ENCODE measurements around the gene NOX1.

Gene NOX1

DNA sequence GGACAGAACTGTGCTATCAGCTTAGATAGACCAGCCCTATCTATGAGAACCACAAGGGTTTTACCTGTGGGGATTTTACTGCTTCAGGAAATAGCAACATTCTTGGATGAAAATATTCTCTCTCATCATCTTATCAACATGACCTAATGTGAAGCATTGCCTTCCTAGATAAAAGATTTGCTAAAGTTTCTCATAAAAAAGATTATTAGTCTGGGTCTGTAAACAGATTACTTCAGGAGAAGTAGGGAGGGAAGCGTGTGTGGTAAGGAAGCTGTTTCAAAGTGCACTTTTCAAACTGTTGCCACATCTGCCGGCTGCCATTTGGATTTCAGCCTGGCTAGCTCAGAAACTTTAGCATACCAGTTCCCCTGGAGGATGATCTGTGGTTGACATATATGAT is at the start of gene NOX1:
Gene NOX1 (minus strand): TSS at position 35 of the 400 bp plus-strand sequence. CDS start 220 bp downstream, outside the sequence.
- DNase-seq: no peak

GRCh38 chrX:100915562-100915961 is 41.4 kb upstream of the NOX1 start:
- DNase-seq: no peak

DNA sequence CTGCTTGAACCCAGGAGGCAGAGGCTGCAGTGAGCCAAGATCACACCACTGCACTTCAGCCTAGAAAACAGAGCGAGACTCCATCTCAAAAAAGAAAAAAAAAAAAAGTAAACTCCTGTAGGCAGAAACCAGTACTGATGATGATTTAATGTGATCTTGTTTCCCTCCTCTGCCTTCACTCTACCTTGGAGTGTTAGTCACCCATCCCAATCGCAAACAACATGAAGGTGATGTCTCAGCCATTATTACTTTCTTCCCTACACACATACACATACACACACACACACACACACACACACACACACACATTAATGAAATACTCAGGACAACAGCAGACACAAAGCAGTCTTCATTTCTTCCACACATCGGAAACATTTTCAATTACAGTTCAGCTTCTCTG is 39.0 kb upstream of the NOX1 start:
- no peak for DNase-seq

DNA sequence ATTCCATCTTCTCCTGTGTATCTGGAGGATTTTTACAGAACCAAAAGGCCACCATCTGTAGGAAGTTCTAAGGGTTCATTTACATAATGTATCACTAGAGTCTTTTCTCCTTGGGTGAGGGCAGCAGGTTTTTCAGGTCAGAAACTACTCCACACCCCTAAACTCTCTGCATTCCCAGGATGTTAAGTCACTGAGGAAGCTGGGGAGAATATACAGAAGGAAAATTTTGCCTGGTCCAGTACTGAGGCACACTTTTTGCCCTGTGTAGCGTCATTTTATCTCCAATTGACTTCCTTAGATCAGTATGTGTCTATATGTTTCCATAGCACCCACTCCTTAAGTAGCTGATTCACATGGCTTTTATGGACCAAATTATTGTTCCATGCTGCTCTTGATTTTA is 37.6 kb upstream of the NOX1 start:
- no peak for DNase-seq

- no peak for DNase-seq
Measured at GRCh38 chrX:100905620-100906019, 31.5 kb upstream of the NOX1 start.

- DNase-seq: no peak
Measured at GRCh38 chrX:100904433-100904832, 30.3 kb upstream of the NOX1 start.

- peak; percentile 18 for DNase-seq
Measured at GRCh38 chrX:100895365-100896075, 21.4 kb upstream of the NOX1 start.

DNA sequence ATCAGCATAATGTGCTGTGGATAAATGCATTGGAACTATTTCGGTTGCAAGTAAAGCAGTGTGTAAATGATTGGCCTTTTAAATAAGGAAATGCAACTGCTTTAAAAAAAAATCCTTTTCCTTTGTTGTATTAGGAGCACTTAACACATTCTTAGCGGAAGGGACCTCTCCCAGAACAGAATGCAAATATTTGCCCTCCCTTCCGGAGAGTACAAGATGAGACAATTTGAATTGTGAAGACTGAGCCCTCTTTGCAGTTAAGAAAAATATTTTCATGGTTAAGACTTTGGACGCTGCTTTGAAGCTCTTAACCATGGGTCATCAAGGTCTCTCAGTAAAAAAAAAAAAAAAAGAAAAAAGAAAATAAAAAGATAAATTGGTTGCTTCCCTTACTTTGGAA is 9.5 kb upstream of the NOX1 start:
- no peak for DNase-seq

DNA sequence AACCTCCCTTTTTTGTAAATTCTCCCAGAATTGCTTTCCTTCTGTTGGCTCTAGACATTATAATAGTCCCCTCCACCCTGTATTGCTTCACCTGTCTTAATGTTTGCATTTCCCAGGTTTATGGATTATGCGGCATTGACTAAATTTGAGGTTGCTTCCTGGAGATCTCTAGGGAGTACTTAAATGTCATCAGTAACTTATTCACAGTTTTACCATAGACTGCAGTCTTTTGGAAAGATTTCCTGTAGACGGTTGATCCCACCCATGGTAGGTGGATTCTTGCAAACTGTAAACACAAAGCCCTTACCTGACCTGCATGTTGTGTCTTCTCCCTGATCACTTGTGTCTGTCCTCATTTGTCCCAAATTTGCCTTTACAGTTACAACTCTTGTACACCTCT is 6.2 kb upstream of the NOX1 start:
- no peak for DNase-seq

GRCh38 chrX:100871594-100872560 is 2.3 kb downstream of the NOX1 start:
- DNase-seq: no peak

GRCh38 chrX:100870527-100870926 is 3.6 kb downstream of the NOX1 start:
- no peak for DNase-seq

GRCh38 chrX:100868273-100868672 is 5.9 kb downstream of the NOX1 start:
- DNase-seq: no peak

DNA sequence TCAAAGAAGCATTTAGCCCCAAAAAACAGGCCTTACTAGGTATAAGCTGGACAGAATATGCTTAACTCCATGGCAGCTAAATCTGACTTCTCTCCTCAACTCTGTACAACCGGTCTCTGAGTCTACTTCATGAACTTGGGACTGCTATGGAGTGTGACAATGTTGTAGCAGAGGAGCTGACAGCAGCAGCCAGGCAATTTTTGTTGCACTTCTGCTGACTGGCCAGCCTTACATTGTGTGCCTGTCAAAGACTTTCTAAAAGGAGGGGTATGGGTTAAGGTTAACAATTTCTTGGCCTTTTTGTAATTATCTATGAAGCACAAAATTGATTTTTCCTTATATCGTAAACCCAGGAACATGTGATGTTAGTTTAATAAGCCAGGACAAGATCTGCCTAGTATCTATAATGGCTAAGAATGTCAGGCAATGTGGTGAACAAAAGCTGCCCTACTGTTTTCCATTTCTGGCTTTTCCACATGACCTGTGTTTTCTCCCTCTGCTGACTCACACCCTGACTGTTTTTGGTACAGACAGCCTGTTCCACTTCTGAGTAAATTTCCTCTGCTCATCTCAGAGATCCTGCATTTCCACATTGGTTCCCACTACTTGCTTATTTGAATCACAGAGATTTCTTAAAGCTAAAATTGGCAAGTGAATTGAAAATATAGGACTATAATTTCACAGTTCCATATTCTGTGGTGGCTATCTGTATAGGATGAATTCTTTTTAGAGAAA is 9.3 kb downstream of the NOX1 start:
- DNase-seq: no peak

- DNase-seq: no peak
Measured at GRCh38 chrX:100863326-100863864, 10.8 kb downstream of the NOX1 start.

DNA sequence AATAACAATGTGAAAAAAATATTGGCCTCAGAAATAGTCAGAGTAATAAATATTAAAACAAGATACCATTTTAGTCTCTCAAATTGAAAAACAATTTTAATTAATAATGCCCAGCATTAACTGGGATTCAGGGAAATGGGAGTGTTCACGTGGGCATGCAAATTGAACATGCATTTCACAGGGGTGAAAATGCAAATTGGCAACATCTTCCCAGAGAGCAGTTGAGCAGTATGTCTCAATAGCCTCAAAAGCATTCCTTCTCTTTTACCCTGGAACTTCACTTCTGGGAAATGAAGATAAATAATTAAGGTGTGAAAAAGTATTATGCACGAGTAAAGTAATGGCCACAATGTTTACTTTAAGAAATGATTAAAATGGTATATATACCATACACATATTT is 21.3 kb downstream of the NOX1 start:
- no peak for DNase-seq

DNA sequence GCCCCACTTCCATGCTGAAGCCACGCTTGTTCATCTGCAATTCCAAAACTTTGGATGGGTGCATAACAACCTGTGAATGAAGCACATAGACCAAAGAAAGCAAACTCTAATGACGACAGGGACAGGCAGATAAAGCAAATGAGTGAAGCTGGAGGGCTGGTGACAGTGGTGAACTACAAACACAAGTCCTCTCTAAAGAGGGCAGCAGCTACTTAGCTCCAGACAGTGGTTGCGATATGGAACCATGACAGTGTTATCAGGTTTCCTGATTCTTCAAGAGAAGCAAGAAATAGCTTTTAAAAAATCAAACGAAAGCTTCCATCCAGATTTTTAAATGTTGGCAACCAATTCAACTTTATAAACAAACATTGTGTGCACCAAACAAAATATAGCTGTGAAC is 23.8 kb downstream of the NOX1 start:
- no peak for DNase-seq

GRCh38 chrX:100831219-100831946 is 42.8 kb downstream of the NOX1 start:
- DNase-seq: no peak

- no peak for DNase-seq
Measured at GRCh38 chrX:100830547-100830946, 43.6 kb downstream of the NOX1 start.

DNA sequence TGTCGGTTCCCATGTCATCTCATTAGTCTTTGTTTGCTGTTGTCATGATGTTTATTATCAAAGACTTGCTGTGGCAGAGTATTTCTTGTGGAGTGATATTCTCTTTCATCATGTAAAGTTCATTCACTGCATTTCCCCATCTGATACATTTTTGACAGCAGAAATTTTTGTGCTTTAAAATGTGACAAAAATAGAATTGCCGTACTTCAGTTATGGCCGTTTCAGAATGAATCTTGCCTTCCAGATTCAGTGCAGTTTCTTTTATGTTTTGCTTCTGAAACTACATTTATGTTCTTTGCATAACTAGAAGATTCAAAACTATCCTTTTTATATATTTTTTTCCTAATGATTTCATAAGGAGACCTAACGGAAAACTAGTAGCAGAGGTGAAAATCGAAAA is 44.0 kb downstream of the NOX1 start:
- no peak for DNase-seq

DNA sequence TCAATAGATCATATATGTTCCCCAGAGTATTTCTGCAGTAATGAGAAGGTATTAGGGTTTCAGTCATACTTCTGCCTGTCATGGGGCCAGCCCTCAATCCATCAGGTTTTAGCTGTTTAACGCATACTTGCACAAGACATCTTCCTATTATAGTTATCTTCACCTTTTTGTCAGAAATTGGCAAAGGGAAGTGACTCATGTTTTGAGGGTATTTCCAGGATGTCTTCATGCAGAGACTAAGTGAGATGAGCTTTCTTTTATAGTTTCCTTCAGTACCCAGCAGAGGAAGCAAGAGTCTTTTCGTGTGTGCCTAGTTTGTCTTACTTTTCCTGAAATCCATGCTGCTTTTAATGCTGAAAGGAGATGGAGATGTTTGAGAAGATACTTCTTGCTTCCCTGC is 44.4 kb downstream of the NOX1 start:
- DNase-seq: no peak

GRCh38 chrX:100819837-100820666 is 54.1 kb downstream of the NOX1 start, which contains the start of gene CSTF2:
TSS of gene CSTF2 (plus strand) at chrX:100820391. CDS start at chrX:100820417, 26 bp downstream.
- DNase-seq: peak; percentile 72

- peak; percentile 16 for DNase-seq
Measured at GRCh38 chrX:100819534-100819836, 54.7 kb downstream of the NOX1 start.

Measured in NCI-H510A (cell line).